NCI-H146 treated with DMSO at 0.1 percent for 48 hours (cell line): ENCODE results near the gene CLIP1.
A peak's percentile ranks its signal among the peaks of the same experiment; 100 is the strongest.
"Not testable (repeated sequence)": the region's sequence is repeated elsewhere in the genome, so short reads cannot be mapped to it uniquely, and the experiment has no call there.

Experiments
- DNase-seq: peaks from one replicate; lab custom pipeline; 2025; ENCODE audit not compliant: unreplicated experiment; lab: John Stamatoyannopoulos, UW

The CLIP1 gene

GRCh38 chr12:122260735-122261134 is 161.7 kb downstream of the CLIP1 start:
- not testable (repeated sequence) for DNase-seq

GRCh38 chr12:122258939-122259338 is 163.5 kb downstream of the CLIP1 start:
- DNase-seq, result not testable (repeated sequence)

- not testable (repeated sequence) for DNase-seq
Measured at GRCh38 chr12:122258462-122258861, 164.0 kb downstream of the CLIP1 start.

DNA sequence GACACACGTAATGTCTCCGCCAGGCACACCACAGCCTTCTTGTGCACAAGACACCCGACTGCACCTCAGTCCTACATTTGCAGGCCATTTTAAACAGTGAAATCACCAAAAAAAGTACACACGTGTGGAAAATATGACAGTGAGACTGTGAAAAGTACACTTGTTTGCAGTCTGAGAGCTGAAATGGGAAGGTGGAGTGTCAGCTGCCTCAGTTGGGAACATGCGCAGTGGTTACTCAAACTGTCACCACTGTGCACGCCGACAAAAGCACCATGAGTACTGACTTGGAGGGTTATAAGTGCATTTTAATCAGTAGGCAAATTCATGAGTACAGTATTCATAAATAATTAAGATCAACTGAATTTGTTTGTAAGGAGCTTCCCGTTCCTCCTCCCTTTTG is 171.9 kb downstream of the CLIP1 start:
- DNase-seq, result no peak

- DNase-seq, result no peak
Measured at GRCh38 chr12:122250047-122250446, 172.4 kb downstream of the CLIP1 start.

- DNase-seq, result no peak
Measured at GRCh38 chr12:122245553-122245952, 176.9 kb downstream of the CLIP1 start.

DNA sequence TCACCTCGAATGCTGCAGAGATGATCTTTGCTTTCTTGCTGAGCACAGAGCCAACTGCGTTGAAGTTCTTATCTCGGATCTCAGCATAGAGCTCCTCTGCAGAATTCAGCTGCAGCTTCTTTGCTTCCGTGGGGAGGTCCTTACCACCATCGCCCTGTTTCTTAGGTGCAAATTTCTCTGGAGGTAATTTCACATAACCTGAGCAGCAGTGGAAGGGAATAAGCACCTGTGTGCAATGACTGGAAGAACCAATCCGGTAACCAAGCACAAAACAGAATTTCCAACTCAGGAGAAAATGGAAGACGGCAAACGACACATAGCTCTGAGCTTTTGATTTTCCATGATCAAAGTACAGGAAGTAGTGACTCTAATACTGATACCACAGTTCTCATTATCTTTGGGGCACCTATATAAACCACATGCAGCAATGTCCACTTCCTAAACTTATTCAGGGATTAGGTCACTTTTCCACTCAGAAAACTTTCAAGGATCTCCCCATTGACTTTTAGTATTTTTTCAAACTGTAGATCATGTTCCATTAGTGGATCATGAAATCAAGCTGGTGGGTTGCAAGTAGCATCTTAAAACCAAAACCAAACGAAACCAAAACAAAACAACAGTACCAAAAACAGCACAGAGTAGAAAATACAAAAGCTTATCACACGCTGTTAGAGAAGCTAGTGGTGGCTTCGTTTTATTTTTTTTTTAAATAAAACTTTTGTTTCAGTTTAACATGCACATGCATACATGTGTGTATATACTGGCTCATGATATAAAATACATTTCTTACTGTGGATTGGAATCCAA is 177.7 kb downstream of the CLIP1 start:
- DNase-seq, result no peak

GRCh38 chr12:122243965-122244364 is 178.5 kb downstream of the CLIP1 start:
- no peak for DNase-seq

DNA sequence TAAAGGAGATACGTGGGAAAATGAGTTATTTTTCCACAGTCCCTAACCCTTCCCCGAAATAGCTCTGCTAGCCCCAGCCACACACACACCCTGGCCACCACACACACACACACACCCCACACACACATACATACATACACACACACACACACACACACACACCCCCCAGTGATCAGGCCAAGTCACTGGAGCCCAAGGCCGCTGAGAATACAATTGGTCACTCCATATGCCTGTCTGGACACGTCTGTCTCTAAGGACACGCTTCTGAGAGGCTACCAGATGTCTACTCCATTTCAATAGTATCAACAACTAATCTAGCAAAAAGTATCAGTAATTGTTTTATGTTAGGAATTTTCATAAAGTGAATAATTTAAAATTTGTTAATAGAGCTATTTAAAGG is 183.6 kb downstream of the CLIP1 start:
- no peak for DNase-seq

GRCh38 chr12:122235741-122236140 is 186.7 kb downstream of the CLIP1 start:
- DNase-seq, result no peak

- DNase-seq, result no peak
Measured at GRCh38 chr12:122232691-122233090, 189.8 kb downstream of the CLIP1 start.

DNA sequence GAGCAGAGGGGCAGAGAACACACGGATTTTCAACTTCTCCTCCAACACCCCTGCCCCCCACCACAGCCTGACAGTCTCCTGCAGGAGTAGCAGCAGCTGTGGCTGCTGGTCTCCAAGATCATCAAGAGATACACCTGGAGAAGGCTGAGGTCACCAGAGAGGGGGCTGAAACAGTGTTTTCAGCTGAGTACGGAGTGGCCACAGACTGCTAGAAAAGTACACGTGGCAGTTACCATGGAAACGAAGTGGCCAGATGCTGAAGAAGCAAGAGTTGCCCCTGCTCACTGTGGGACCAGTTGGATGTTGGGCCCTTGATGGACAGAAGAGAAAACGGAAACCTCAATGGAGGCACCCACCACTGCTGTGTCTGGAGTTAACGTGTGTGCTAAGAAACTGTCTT is 191.7 kb downstream of the CLIP1 start:
- no peak for DNase-seq

DNA sequence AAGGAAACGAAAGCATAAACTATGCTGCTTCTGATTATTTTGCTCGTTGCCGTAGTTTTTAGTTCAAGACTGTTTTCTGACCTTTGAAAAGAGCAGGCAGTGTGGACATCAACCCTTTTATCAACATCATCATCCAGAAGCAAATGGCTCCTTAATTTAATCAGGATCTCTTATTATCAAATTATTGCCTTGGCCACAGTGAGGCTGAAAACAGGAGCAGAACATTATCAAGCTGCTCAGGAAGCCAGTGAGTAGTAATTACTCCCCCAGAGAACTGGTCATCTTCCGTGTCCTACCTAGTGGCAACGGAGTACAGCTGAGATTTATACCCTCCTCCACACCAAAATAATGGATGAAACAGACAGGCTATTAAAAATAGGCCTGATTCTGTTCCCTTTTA is 194.4 kb downstream of the CLIP1 start:
- no peak for DNase-seq

- peak; percentile 20 for DNase-seq
Measured at GRCh38 chr12:122227341-122227740, 195.1 kb downstream of the CLIP1 start.

- no peak for DNase-seq
Measured at GRCh38 chr12:122226366-122227125, 195.9 kb downstream of the CLIP1 start.

- DNase-seq, result peak; percentile 97
Measured at GRCh38 chr12:122225683-122226365, 196.6 kb downstream of the CLIP1 start, which contains the start of gene DIABLO. TSS of gene DIABLO (minus strand) at chr12:122226052. CDS start at chr12:122226014, 38 bp downstream.
